ENCODE data around the gene FBRS.
"Not testable (repeated sequence)": the region's sequence is repeated elsewhere in the genome, so short reads cannot be mapped to it uniquely, and the experiment has no call there.

The FBRS gene

GRCh38 chr16:30698816-30699614, 40.8 kb downstream of the FBRS start, which contains the start of gene SRCAP:
Gene SRCAP, plus strand, starts transcription at chr16:30699171. Its CDS starts 1,654 bp downstream, at chr16:30700825.
- DNase-seq (ENCODE audit: low spot score): peak; percentile 95

GRCh38 chr16:30699615-30700099, 41.4 kb downstream of the FBRS start:
- DNase-seq (ENCODE audit: low spot score): no peak

GRCh38 chr16:30700491-30700890, 42.3 kb downstream of the FBRS start:
- no peak for DNase-seq (ENCODE audit: low spot score)

- DNase-seq (ENCODE audit: low spot score): no peak
Observed at GRCh38 chr16:30700971-30701370, 42.7 kb downstream of the FBRS start.

DNA sequence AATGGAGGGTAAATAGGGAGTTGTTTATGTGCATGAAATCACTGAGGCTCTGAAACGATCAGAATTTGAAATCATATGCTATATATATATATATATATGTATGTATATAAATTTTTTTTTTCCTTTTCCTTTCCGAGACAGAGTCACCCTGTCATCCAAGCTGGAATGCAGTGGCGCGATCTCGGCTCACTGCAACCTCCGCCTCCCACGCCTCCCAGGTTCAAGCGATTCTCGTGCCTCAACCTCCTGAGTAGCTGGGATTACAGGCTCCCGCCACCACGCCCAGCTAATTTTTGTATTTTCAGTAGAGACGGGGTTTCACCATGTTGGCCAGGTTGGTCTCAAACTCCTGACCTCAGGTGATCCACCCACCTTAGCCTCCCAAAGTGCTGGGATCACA, 44.8 kb downstream of the FBRS start:
- not testable (repeated sequence) for DNase-seq (ENCODE audit: low spot score)

- no peak for DNase-seq (ENCODE audit: low spot score)
Observed at GRCh38 chr16:30703971-30704370, 45.7 kb downstream of the FBRS start.

DNA sequence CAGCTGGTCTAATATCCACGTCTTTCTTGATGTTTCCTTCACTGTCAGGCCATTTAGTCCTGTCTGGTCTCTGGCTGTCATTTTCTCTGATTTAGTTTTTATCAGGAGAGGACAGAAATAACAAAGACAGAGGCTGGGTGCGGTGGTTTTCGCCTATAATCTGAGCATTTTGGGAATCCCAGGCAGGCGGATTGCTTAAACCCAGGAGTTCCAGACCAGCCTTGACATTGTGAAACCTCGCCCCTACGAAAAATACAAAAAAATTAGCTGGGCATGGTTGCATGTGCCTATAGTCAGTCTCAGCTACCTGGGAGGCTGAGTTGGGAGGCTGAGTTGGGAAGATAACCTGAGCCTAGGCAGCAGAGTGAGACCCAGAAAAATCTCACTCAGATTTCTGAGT, 47.8 kb downstream of the FBRS start:
- no peak for DNase-seq (ENCODE audit: low spot score)

GRCh38 chr16:30710971-30711370, 52.7 kb downstream of the FBRS start:
- DNase-seq (ENCODE audit: low spot score): no peak

DNA sequence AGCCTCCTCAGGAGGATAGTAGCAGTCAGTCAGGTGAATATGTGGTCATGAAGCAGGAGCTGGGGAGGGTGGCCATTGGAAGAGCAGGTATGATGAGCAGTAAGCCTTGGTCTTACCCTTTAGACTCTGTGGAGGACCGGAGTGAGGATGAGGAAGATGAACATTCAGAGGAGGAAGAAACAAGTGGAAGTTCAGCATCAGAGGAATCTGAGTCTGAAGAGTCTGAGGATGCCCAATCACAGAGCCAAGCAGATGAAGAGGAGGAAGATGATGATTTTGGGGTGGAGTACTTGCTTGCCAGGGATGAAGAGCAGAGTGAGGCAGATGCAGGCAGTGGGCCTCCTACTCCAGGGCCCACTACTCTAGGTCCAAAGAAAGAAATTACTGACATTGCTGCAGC, 53.5 kb downstream of the FBRS start:
- DNase-seq (ENCODE audit: low spot score): no peak

DNA sequence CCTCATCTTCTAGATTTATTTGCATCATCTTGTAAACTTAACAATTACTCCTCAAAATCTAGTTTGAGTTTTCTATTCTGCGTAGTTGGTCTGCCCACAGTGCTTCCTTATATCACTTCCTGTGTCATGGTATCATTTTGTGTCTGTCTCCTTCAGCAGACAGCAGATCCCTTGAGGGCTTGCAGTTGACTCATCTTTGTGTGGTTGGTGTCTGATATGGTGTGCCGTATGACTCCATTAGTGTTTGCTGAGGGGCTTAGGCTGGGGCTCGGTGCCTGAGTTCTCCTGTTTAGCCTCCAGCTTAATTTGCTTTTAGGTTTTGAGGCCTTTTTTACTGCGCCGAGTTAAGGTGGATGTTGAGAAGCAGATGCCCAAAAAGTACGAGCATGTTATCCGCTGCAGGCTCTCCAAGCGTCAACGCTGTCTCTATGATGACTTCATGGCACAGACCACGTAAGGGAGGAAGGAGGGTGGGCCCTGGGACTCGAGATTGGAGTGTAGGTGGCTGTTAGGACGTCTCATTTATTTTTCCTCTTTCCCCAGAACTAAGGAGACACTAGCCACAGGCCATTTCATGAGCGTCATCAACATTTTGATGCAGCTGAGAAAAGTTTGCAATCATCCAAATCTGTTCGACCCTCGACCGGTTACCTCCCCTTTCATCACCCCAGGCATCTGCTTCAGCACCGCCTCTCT, 57.7 kb downstream of the FBRS start:
- DNase-seq (ENCODE audit: low spot score): no peak

DNA sequence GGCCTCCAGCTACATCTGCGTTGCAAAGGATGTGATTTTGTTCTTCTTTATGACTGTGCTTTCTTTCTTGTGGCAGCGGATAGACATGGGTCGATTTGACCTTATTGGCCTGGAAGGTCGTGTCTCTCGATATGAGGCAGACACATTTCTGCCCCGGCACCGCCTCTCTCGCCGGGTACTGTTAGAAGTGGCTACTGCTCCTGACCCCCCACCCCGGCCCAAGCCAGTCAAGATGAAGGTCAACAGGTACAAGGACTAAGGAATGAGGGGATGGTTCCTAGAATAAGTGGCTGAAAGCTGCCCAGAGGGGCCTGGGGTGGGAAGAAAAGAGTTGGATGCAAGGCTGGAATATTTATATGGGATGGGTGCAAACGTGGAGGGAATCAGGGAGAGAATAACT, 61.9 kb downstream of the FBRS start:
- no peak for DNase-seq (ENCODE audit: low spot score)
